ENCODE data around the gene C1QA. TPM values are rescaled to one million over a fixed set of nuclear protein-coding genes. Genes with fewer than 3 reads are reported as not detected.

Gene C1QA
- total RNA-seq, 2 experiments from 2014 or later = not detected

DNA sequence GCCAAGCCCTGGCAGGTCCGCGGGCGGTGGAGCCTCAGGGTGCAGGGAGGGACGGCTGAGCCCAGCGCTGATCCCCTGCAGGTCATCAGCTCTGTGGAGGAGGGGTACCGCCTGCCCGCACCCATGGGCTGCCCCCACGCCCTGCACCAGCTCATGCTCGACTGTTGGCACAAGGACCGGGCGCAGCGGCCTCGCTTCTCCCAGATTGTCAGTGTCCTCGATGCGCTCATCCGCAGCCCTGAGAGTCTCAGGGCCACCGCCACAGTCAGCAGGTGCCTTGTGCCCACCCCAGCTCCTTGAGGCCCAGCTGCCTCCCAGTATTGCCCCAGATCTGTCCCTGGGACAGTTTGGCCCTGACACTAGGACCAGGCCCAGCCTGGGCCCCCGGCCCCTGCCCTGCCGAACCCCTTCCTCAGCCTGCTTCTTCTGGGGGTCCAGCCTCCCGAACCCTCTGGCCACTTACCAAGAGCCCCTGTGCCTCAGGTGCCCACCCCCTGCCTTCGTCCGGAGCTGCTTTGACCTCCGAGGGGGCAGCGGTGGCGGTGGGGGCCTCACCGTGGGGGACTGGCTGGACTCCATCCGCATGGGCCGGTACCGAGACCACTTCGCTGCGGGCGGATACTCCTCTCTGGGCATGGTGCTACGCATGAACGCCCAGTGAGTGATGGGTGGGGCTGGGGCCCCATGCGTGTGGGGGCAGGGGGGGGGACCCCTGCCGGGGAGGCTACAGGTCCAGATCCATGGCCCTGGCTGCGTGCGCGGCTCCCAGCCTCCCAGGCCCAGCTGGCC, 35.4 kb upstream of the C1QA start:
- H3K9me3 Mint-ChIP-seq = no peaks in the 10 kb centered on the region
- peaks cover 13% of the 10 kb centered on the region for H3K27me3 Mint-ChIP-seq
- ChIA-PET CTCF (interaction anchor here (0.6 kb wide), 1 partner anchor 149 kb away, joined by 3 read pairs; the partner anchor contains the start of gene ZBTB40), POLR2A (no interaction called here)
- no peaks in the 10 kb centered on the region for H3K4me1 Mint-ChIP-seq
- DNase-seq = no peak
- no peaks in the 10 kb centered on the region for H3K36me3 Mint-ChIP-seq (ENCODE audit: low read depth)
- no peak overlapping the region for H3K27ac Mint-ChIP-seq
- no peak overlapping the region for H3K4me3 Mint-ChIP-seq

DNA sequence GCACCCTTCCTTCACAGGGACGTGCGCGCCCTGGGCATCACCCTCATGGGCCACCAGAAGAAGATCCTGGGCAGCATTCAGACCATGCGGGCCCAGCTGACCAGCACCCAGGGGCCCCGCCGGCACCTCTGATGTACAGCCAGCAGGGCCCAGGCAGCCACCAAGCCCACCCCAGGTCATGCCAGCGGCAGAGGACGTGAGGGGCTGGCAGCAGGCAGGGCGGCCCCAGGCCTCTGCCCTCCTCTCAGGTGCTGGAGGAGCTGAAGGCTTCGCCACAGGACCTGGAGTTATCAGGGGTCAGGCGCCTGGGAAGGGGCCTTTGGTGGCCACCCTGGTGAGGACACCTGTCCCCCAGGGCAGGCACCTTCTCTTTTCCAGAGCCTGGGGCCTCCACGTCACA, 34.8 kb upstream of the C1QA start:
- no peak for DNase-seq
- Mint-ChIP-seq H3K9me3 (no peaks in the 10 kb centered on the region), H3K27ac (no peak overlapping the region), H3K4me3 (no peak overlapping the region), H3K27me3 (peaks cover 19% of the 10 kb centered on the region), H3K4me1 (no peaks in the 10 kb centered on the region), H3K36me3 (ENCODE audit: low read depth) (no peaks in the 10 kb centered on the region)
- ChIA-PET POLR2A (no interaction called here), CTCF (no interaction called here)

DNA sequence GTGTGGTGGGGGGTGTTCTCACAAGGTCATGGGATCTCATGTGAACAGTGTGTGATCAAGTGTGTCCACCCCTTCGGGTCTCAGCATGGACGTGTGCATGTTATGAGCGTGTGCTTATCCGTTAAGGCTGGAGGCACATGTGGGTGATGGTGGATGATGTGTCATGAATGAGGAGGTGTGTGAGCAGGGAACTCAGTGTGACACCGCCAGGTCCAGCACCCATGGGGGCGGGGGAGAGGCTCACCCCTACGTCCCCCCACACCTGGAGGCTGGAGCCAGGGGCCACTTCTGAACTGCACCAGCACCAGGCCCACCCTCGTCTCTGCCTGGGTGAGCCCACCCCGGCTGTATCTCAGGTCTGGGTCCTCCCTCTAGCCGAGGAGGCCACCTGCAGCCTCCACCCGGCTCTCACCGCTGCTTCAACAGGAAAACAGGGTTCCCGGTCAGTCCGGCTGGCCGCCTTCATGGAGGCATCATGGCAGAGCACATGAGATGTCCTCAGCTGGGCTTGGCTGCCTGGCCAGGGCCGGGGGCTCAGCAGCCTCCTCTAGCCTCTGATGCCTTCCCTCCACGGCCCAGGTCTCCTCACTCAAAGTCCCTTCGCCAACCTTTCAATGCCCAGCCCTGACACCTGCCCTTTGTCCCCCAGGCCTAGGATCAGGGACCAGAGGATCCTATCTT, 34.2 kb upstream of the C1QA start:
- ChIA-PET CTCF (no interaction called here), POLR2A (no interaction called here)
- no peaks in the 10 kb centered on the region for H3K36me3 Mint-ChIP-seq (ENCODE audit: low read depth)
- DNase-seq = no peak
- peaks cover 23% of the 10 kb centered on the region for H3K27me3 Mint-ChIP-seq
- no peak overlapping the region for H3K4me3 Mint-ChIP-seq
- no peaks in the 10 kb centered on the region for H3K9me3 Mint-ChIP-seq
- no peaks in the 10 kb centered on the region for H3K4me1 Mint-ChIP-seq
- no peak overlapping the region for H3K27ac Mint-ChIP-seq

DNA sequence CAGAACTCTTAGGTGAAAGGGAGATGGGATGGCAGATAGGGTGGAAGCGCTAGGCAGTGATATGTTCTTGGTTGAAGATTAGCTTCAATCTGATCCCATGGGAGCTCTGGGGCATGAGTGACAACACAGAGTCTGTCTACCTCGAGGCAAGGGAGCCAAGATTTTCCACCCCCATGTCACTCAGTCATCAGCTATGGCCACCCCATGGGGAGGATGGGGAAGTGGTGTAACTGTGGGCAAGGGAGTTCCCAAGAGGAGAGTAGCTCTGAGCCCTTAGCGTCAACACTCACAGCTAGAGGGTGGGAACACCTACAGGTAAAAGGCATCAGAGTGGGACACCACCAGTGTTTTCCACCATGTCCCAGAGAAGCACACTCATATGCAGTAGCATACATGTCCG, 30.3 kb upstream of the C1QA start:
- no peak for DNase-seq
- Mint-ChIP-seq H3K27me3 (peaks cover 33% of the 10 kb centered on the region), H3K36me3 (ENCODE audit: low read depth) (no peaks in the 10 kb centered on the region), H3K9me3 (no peaks in the 10 kb centered on the region), H3K27ac (no peak overlapping the region), H3K4me1 (no peaks in the 10 kb centered on the region), H3K4me3 (no peak overlapping the region)
- ChIA-PET CTCF (no interaction called here), POLR2A (no interaction called here)

DNA sequence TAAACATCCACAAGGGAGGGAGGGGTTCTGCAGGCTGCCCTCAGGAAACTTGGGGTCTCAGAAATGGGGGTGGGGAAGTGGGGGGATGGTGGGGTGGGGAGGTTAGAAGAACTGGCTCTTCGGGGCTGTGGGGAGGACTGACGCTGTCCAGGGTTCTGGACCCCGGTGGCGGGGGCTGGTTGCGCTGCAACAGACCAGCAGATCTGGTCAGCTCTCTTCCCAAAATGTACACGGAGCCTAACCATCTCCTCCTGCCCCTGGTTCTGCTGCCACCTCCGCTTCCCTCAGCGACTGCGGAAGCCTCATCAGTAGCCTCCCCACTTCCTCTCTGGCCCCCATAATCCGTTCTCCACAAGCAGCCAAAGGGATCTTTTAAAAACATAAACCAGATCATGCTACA, 29.3 kb upstream of the C1QA start:
- CTCF ChIA-PET = no interaction called here
- no peak for DNase-seq
- no peaks in the 10 kb centered on the region for H3K4me1 Mint-ChIP-seq
- no peak overlapping the region for H3K27ac Mint-ChIP-seq
- no peaks in the 10 kb centered on the region for H3K9me3 Mint-ChIP-seq
- H3K36me3 Mint-ChIP-seq (ENCODE audit: low read depth) = no peaks in the 10 kb centered on the region
- no peak overlapping the region for H3K4me3 Mint-ChIP-seq
- POLR2A ChIA-PET = no interaction called here
- H3K27me3 Mint-ChIP-seq = peaks cover 33% of the 10 kb centered on the region

DNA sequence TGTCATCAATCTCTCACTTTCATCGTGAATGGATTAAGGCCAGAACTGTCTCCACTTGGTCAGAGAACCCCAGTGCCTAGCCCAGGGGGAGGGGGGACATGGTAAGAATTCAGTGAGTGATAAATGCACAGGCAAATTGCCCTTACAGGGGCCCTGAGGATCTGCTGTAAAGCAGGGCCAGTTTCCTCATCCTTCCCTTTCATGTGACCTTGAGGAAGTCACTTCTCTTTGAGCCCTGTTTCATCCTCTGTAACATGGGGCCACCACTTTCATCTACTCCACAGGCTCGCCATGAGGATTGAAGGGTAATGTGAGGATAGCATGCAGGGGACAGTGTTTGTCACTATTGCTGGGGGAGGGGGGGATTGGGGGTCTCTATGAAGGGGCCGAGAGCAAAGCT, 28.1 kb upstream of the C1QA start:
- Mint-ChIP-seq H3K27ac (no peak overlapping the region), H3K4me1 (no peaks in the 10 kb centered on the region), H3K27me3 (peaks cover 33% of the 10 kb centered on the region), H3K4me3 (no peak overlapping the region), H3K36me3 (ENCODE audit: low read depth) (no peaks in the 10 kb centered on the region), H3K9me3 (no peaks in the 10 kb centered on the region)
- no peak for DNase-seq
- ChIA-PET CTCF (interaction anchor here (0.7 kb wide), 1 partner anchor 1571 kb away, joined by 3 read pairs; no protein-coding TSS in a partner anchor), POLR2A (no interaction called here)

DNA sequence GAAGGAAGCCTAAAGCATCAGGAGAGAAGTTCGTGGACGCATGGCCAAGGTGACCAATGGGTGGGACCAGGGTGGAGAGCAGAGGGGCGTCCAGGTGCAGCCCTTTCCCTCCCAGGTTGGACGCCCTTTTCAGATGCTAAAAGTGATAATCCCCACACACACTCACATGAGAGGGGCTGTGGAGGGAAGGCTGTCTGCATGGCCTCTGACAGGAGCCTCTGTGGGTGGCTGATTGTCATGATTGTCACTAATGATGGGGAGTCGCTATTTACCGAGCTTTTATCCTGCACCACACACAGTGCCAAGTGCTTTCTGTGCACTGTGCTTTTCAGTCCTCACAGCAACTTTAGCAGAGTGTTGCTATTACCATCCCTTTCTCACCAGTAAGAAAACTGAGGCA, 27.1 kb upstream of the C1QA start:
- peaks cover 30% of the 10 kb centered on the region for H3K27me3 Mint-ChIP-seq
- no peaks in the 10 kb centered on the region for H3K4me1 Mint-ChIP-seq
- POLR2A ChIA-PET = no interaction called here
- H3K36me3 Mint-ChIP-seq (ENCODE audit: low read depth) = no peaks in the 10 kb centered on the region
- CTCF ChIA-PET = no interaction called here
- H3K4me3 Mint-ChIP-seq = no peak overlapping the region
- no peak overlapping the region for H3K27ac Mint-ChIP-seq
- no peak for DNase-seq
- no peaks in the 10 kb centered on the region for H3K9me3 Mint-ChIP-seq

DNA sequence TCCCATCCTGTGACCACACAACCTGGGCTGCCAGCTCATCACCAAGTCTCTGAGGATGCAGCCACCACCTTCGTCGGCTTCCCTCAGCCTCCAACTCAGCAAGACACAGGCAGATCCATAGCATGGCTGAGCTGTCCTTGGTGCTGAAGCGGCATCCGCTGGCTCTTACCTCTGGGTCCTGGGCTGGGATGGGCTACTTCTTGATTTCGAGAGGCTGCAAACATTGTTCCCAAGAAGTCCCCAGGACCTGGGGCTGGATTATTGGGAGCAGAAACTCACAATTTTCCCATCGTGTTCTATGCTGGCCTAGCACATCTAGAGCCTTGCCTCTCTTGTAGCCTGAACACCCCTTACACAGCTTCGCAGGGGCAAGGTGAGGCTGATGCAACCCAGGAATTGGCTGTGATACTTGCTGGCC, 24.9 kb upstream of the C1QA start:
- CTCF ChIA-PET = no interaction called here
- DNase-seq = peak; percentile 59

DNA sequence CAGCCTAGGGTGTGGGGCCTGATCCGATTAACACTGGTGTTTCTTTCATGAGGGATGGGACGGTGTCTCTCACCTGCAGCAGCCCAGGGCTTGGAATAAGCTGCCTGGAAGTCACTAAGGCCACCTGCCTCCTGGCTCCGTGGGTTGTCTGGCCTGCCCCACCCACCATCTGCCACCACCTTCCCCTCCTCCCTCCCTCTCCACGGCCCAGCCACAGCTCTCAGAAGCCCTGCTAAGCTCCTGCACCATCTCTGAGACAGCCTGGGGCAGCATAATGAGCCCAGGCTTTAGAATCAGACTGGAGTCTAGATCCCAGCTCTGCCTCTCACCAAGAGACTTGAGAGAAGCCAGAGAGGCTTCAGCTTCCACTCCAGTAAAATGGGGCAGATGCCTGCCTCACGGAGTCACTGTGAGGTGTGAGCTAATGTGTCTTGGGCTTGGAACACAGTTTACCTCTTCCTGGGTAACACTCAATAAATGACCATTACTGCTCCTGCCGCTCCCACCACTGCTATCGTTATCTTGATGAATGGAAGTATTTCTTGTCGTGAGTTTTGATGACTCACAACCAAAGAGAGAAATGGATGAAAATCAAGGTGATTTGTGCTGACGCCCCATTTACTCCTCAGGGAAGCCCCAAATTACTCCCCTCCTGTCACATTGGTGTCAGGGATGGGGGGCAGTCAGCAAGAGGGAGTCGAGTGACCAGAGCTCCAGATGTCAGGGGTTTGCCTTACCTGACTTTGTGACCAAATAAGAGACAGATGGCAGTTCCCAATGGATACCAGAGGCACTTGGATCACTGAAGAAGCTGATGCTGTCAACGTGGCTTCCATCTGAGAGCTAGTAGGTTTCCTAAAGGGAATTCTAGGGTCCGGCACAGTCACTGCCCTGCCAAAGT, 23.5 kb upstream of the C1QA start:
- ChIA-PET CTCF (no interaction called here), POLR2A (no interaction called here)
- no peak overlapping the region for H3K4me3 Mint-ChIP-seq
- DNase-seq = no peak
- no peak overlapping the region for H3K27ac Mint-ChIP-seq
- peaks cover 3% of the 10 kb centered on the region for H3K27me3 Mint-ChIP-seq
- H3K36me3 Mint-ChIP-seq (ENCODE audit: low read depth) = no peaks in the 10 kb centered on the region
- H3K9me3 Mint-ChIP-seq = no peaks in the 10 kb centered on the region
- H3K4me1 Mint-ChIP-seq = no peaks in the 10 kb centered on the region

More for the DNA sequence above, 24.9 kb upstream of the C1QA start:
- H3K27me3 Mint-ChIP-seq = peaks cover 14% of the 10 kb centered on the region
- H3K27ac Mint-ChIP-seq = no peak overlapping the region
- H3K4me3 Mint-ChIP-seq = no peak overlapping the region
- H3K4me1 Mint-ChIP-seq = no peaks in the 10 kb centered on the region
- no peaks in the 10 kb centered on the region for H3K9me3 Mint-ChIP-seq
- H3K36me3 Mint-ChIP-seq (ENCODE audit: low read depth) = no peaks in the 10 kb centered on the region
- POLR2A ChIA-PET = no interaction called here

DNA sequence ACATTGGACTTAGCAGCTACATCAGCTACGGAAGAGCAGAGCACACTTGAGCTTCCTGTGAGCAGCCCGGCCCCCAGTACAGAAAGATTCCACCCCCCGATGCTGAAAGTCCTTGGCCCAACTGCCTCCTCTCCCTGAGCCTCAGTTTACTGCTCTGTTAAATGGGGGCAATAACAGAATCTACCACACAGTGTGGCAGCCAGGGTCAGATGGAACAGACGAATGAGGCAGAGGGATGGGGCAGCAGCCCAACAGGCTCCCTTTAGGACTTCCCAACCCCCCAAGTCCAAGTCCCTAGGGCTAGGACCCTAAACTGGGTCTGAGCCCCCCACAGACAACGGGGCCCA, 22.9 kb upstream of the C1QA start:
- Mint-ChIP-seq H3K4me3 (no peak overlapping the region), H3K4me1 (no peaks in the 10 kb centered on the region), H3K27me3 (no peaks in the 10 kb centered on the region), H3K27ac (no peak overlapping the region), H3K9me3 (no peaks in the 10 kb centered on the region), H3K36me3 (ENCODE audit: low read depth) (no peaks in the 10 kb centered on the region)
- ChIA-PET CTCF (no interaction called here), POLR2A (no interaction called here)
- DNase-seq = no peak

DNA sequence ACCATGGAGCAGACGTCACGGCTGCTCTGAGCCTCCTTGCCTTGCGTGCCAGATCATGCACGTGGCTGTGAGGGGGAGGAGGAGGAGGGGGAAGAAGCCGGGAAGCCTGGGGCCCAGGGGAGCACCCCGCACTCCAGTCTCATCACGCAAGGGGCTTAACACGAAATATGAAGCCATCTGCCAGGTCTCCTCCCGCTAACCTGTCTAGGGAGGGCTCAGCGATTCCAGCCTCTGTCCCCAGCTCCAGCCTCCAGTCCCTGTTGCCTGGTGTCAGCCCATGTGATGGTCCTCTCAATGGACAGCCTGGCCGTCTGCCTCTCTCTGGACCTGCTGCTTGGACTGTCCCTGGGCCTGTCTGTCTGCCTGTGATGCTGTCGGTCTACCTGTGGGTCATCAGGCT, 22.5 kb upstream of the C1QA start:
- CTCF ChIA-PET = no interaction called here
- no peak for DNase-seq
- Mint-ChIP-seq H3K36me3 (ENCODE audit: low read depth) (no peaks in the 10 kb centered on the region), H3K27me3 (no peaks in the 10 kb centered on the region), H3K27ac (no peak overlapping the region), H3K4me1 (no peaks in the 10 kb centered on the region), H3K4me3 (no peak overlapping the region), H3K9me3 (no peaks in the 10 kb centered on the region)
- POLR2A ChIA-PET = no interaction called here

DNA sequence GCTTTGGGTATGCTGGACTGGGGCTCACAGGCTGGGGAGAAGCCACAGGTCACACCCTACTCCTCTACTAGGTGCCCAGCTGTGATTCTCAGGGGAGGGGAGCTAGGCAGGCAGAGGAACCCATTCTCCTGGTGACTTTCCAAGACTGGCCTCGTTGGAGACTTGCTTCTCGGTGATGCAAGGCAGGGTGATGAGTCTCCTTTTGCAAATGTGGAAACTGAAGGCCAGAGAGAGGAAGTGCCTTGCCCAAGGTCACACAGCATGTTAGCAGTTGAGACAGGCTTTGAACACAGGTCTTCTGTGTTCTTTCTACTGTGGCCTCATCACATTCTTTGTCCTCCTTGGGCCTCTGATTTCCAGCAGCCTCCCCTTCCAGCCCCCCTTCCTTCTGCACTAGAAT, 20.5 kb upstream of the C1QA start:
- DNase-seq = no peak
- Mint-ChIP-seq H3K4me1 (no peaks in the 10 kb centered on the region), H3K9me3 (no peaks in the 10 kb centered on the region), H3K27ac (no peak overlapping the region), H3K27me3 (peaks cover 5% of the 10 kb centered on the region), H3K36me3 (ENCODE audit: low read depth) (no peaks in the 10 kb centered on the region), H3K4me3 (no peak overlapping the region)
- ChIA-PET POLR2A (no interaction called here), CTCF (no interaction called here)

DNA sequence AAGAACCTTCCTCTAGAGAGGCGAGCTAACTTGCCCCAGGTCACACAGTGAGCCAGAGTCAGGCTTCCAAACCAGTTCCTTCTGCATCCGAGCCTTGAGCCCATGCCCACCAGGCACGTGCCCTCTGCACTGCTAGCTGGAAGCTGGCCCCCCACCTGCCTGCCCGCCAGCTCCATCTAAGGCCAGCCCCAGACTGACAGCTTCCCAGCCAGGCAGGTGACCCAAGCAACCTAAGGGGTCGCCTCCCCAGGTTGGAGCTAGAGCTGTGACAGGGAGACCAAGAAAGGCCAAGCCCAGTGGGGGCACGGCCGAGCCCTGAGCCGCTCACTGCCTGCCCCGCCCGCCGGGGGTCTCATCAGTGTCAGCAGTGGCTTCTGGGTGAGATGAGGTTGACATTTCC, 19.9 kb upstream of the C1QA start:
- POLR2A ChIA-PET = no interaction called here
- H3K9me3 Mint-ChIP-seq = no peaks in the 10 kb centered on the region
- H3K27ac Mint-ChIP-seq = no peak overlapping the region
- H3K4me3 Mint-ChIP-seq = no peak overlapping the region
- H3K36me3 Mint-ChIP-seq (ENCODE audit: low read depth) = no peaks in the 10 kb centered on the region
- H3K27me3 Mint-ChIP-seq = peaks cover 5% of the 10 kb centered on the region
- H3K4me1 Mint-ChIP-seq = no peaks in the 10 kb centered on the region
- CTCF ChIA-PET = interaction anchor here (0.9 kb wide), 1 partner anchor 10 kb away, joined by 3 read pairs; no protein-coding TSS in a partner anchor
- DNase-seq = no peak
